HG03025 (cell line): ENCODE measurements around the gene CELSR1.

Experiments used
- ATAC-seq: cut with Tn5 transposase; IDR thresholded peaks from one replicate; pipeline ENCODE4 v1.9.1; 2021; ENCODE audit warnings: mild to moderate bottlenecking, moderate library complexity; ENCODE audit not compliant: unreplicated experiment, low FRiP score

The CELSR1 gene

GRCh38 chr22:46388647-46389046, 148.8 kb downstream of the CELSR1 start:
- no peak for ATAC-seq

- ATAC-seq, result no peak
Observed at GRCh38 chr22:46387748-46388147, 149.7 kb downstream of the CELSR1 start.

- ATAC-seq, result no peak
Observed at GRCh38 chr22:46386312-46386711, 151.1 kb downstream of the CELSR1 start.

DNA sequence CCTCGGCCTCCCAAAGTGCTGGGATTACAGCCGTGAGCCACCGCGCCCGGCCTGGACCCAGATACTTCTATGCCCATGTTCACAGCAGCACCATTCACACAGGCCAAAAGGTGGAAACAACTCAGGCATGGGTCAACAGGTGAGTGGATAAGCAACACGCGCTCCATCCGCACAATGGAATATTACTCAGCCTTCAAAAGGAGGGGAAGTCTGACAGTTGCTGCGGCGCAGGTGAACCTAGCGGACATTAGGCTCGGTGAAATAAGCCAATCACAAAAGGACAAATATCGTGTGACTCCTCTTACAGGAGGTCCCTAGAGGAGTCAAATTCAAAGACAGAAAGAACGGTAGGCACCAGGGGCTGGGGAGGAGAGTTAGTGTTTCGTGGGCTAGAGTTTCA, 154.9 kb downstream of the CELSR1 start:
- no peak for ATAC-seq

DNA sequence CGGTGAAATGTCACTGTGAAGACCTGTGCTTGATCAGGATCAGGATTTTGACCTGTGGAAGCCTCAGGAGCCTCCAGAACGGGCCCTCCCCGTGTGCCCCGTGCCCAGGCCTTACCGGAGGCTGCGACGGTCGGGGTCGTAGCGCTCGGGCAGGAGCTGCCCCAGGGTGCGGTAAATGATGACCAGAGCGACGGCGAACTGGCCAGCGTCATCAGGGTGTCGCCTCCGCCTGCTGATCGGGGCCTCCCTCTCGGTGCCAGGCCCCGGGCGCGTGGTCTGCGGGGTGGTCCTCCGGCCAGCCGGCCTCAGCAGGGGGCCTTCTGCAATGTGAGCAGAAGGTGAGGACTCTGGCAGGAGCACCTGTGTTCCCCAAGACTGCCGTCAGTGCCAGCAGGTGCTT, 155.7 kb downstream of the CELSR1 start:
- ATAC-seq, result no peak

- ATAC-seq, result no peak
Observed at GRCh38 chr22:46381142-46381541, 156.3 kb downstream of the CELSR1 start.

DNA sequence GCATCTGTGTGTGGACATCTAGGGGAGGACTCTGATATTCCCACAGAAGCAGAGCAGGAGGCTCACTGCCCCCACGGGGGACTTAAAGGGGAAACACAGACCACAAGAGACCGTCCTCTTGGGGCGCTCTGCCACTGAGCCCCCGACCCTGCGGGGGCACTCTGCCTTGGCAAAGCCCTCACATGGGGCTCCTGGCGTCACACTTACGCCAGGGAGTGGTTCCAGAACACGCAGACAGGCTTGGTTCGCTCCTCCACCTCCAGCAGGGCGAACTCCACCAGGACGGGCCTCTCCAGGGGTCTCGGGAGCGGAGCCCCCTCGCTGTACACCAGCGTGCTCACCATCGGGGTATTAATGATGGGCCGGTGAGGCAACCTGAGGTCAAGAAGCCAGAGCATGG, 156.8 kb downstream of the CELSR1 start:
- no peak for ATAC-seq

GRCh38 chr22:46380069-46380468, 157.4 kb downstream of the CELSR1 start:
- ATAC-seq, result no peak

GRCh38 chr22:46379066-46379930, 158.1 kb downstream of the CELSR1 start:
- ATAC-seq, result no peak

GRCh38 chr22:46378426-46379065, 158.9 kb downstream of the CELSR1 start:
- ATAC-seq, result no peak

DNA sequence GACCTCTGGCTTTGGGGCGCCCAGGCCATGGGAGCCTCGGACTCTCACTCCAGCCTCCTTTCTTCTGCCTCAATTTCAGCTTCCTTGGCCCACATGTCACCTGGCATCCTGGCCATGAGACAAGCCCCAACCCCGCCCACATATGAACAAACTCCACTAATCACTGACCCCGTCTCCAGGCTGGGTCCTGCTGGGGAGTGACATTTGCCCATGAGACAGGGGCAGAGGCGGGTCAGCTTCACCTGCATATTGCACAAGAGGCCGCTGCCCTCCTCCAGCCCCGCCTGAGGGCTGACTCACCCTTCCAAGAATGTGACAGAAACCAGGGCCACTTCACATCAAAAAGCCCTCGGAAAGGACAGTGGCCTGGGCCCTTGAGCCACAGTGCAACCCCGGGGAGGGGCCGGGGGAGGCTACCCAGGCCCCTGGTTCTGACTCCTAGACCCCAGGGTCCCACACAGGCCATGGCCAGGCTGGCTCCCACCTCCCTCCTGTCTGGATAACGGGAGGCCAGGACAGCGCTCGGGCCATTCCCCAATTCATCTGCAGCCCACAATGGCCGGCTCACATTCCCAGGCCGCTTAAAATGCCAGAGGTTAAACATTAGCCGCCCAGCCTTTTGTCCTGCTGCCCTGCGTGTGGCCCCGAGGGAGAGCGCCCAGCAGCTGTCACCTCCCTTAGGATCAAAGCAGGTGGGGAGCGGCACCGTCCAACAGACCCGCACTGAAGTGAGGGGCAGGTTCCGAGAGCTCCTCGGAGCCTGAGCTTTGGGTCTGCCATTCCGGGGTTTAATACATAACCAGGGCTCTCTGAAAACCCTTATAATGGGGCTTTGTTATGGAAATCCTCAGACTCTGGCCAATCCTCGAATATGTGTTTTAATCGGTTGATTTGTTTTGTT, 159.6 kb downstream of the CELSR1 start:
- ATAC-seq, result no peak

GRCh38 chr22:46376908-46377524, 160.4 kb downstream of the CELSR1 start:
- no peak for ATAC-seq

- ATAC-seq, result no peak
Observed at GRCh38 chr22:46376111-46376510, 161.3 kb downstream of the CELSR1 start.

DNA sequence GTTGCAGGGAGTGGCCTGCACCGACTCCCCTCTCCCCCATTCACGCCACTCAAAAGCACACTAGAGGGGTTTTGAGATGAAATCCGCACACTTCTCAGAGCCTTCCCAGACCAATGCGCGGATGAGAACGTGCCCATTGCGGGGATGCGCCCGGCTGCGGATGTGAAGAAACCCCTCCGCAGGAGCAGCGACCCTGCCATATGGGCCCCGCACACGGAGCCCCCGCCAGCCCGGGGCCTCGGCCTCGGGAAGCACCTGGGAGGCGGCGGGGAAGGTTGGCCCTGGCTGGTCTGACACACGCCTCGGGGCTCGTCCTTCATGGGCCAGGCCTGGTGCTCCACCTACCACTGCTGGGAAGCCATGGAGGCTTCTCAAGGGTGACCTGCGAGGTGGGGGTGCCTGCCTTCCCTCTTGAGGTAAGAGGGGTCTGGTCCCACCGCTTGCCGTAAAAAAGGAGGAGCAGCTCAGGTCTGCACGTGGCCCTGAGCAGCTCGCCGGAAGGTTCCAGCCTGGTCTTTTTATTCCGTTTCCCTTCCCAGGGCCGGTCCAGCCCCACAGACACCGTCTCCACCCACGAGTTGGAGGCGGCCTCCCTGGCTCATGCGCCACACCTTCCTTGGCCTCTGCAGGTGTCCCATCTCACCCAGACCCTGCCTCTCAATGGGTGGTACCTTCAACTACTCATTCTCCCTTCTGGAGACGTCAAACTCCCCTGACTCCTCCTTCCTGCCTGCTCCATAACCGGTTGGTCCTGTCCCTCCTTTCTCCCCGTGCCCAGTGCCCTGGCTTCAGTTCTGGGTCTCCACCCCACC, 162.6 kb downstream of the CELSR1 start:
- ATAC-seq, result no peak

- no peak for ATAC-seq
Observed at GRCh38 chr22:46373921-46374662, 163.3 kb downstream of the CELSR1 start.

DNA sequence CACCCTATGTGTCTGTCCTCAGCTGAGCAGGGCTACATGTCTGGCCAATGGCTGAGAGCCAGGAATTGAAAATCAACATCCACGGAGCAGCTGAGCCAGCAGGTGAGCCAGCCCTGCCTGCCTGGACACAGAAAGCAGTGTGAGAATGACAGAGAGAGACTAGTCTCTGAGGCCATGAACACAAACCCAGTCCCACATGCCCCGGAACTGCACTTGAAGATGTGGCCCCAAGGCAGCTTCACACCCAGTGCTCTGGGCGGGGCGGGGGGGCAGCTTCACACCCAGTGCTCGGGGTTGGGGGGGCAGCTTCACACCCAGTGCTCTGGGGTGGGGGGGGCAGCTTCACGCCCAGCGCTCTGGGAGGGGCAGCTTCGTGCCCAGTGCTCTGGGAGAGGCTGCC, 164.3 kb downstream of the CELSR1 start:
- no peak for ATAC-seq

DNA sequence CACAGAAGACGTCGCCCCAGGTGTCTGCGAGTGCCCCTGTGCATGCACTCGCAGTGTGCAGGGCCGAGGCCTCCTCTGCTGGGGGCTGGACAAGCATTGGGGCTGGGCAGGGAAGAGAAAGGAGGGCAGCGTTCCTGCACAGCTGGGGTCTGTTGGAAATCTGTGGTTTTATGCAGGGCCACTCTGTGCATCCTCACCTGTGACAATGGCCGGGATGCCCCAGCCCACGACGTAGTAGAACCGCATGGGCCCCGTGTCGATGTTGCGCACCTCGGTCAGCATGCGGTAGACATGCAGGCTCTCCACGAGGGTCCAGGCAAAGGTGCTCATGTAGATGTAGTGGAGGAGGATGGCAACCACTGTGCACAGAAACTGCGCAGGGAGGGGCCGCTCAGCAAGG, 164.7 kb downstream of the CELSR1 start:
- ATAC-seq, result no peak

GRCh38 chr22:46371623-46372226, 165.7 kb downstream of the CELSR1 start:
- ATAC-seq, result no peak
